HEK293T (cell line): ENCODE measurements around the gene STAT5B.

Experiments
- CTCF ChIA-PET: fragments of 350-600 bp; formaldehyde crosslinking; extraction: SDS; loops from one replicate; lab custom pipeline; 2021; ENCODE audit warnings: antibody characterized with exemption, inconsistent platforms; lab: Yijun Ruan, JAX
- POLR2A ChIA-PET: fragments of 350-600 bp; formaldehyde crosslinking; extraction: SDS; loops from one replicate; lab custom pipeline; 2020; ENCODE audit warnings: antibody characterized with exemption, inconsistent platforms; lab: Yijun Ruan, JAX
- DNase-seq: peaks from one replicate; pipeline ENCODE4 v3.0.0; 2012; ENCODE audit warnings: mixed read lengths; ENCODE audit errors: extremely low spot score
- ARNT ChIP-seq: fragments of 450-650 bp; IDR thresholded peaks from 2 replicates; pipeline ENCODE4 v1.6.1; 2017; ENCODE audit warnings: mild to moderate bottlenecking
- BHLHE40 ChIP-seq: fragments of 450-650 bp; IDR thresholded peaks from 2 replicates; pipeline ENCODE4 v1.6.1; 2016; ENCODE audit warnings: mild to moderate bottlenecking, moderate library complexity, borderline replicate concordance
- CTBP1 ChIP-seq: fragments of 450-650 bp; IDR thresholded peaks from 2 replicates; pipeline ENCODE4 v1.6.1; 2016; ENCODE audit warnings: borderline replicate concordance
- ELF4 ChIP-seq: fragments of 450-650 bp; IDR thresholded peaks from 2 replicates; pipeline ENCODE4 v1.6.1; 2017; ENCODE audit warnings: antibody characterized with exemption
- FOXA1 ChIP-seq: fragments of 450-650 bp; IDR thresholded peaks from 2 replicates; pipeline ENCODE4 v1.6.1; 2016; ENCODE audit warnings: mild to moderate bottlenecking
- FOXK2 ChIP-seq: fragments of 450-650 bp; IDR thresholded peaks from 2 replicates; pipeline ENCODE4 v1.6.1; 2016; ENCODE audit warnings: mild to moderate bottlenecking
- FOXM1 ChIP-seq: fragments of 450-650 bp; IDR thresholded peaks from 2 replicates; pipeline ENCODE4 v1.6.1; 2017; ENCODE audit warnings: mild to moderate bottlenecking, borderline replicate concordance
- HDGF ChIP-seq: fragments of 450-650 bp; IDR thresholded peaks from 2 replicates; pipeline ENCODE4 v1.6.1; 2017; ENCODE audit warnings: antibody characterized with exemption, borderline replicate concordance
- L3MBTL2 ChIP-seq: fragments of 450-650 bp; conservative IDR thresholded peaks from 2 replicates; pipeline ENCODE4 v1.6.1; 2016; ENCODE audit warnings: mild to moderate bottlenecking
- LEF1 ChIP-seq: fragments of 450-650 bp; IDR thresholded peaks from 2 replicates; pipeline ENCODE4 v1.6.1; 2017; ENCODE audit warnings: mild to moderate bottlenecking, borderline replicate concordance
- NFRKB ChIP-seq: fragments of 450-650 bp; IDR thresholded peaks from 2 replicates; pipeline ENCODE4 v1.6.1; 2016; ENCODE audit warnings: mild to moderate bottlenecking, moderate library complexity
- SP1 ChIP-seq: fragments of 450-650 bp; IDR thresholded peaks from 2 replicates; pipeline ENCODE4 v1.6.1; 2017
- SUZ12 ChIP-seq: fragments of 450-650 bp; IDR thresholded peaks from 2 replicates; pipeline ENCODE4 v1.6.1; 2016; ENCODE audit warnings: mild to moderate bottlenecking
- TARDBP ChIP-seq: fragments of 450-650 bp; IDR thresholded peaks from 2 replicates; pipeline ENCODE4 v1.6.1; 2016
- ZNF384 ChIP-seq: fragments of 450-650 bp; IDR thresholded peaks from 2 replicates; pipeline ENCODE4 v1.6.1; 2016
- TF ChIP-seq, protein P1 (sequence below): fragments of 450-650 bp; IDR thresholded peaks from 2 replicates; pipeline ENCODE4 v1.6.1; 2016

STAT5B gene

DNA sequence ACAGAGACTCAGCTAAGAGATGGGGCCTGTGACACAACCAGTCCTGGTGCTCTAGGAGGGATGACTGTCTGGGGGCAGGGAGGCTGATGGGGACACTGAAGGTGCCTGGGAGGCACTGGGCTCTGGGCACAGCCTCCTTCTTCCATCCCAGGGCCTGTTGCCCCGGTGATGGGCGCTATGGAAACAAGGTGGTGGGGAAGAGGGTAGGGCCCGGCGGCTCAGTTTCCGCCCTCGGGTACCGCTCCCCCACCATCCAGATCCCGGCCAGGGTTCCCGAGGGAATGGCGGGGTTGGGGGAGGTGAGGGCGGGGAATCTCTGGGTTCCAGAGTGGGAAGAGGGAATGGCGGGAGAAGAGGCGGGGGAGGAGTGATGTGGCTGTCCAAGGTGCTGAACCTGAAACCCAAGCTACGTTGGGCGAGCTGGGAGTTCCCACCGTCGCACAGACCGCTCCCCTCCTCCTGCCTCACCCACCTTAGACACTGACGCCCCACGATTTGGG is 96.2 kb downstream of the STAT5B start:
- ChIA-PET POLR2A (interaction anchor here (1.3 to 1.5 kb wide), 2 partner anchors 14 to 60 kb away, joined by 4 to 9 read pairs; partner anchors contain the start of gene GHDC), CTCF (interaction anchor here (1.3 kb wide), 1 partner anchor 18 kb away, joined by 3 read pairs; no protein-coding TSS in a partner anchor)

DNA sequence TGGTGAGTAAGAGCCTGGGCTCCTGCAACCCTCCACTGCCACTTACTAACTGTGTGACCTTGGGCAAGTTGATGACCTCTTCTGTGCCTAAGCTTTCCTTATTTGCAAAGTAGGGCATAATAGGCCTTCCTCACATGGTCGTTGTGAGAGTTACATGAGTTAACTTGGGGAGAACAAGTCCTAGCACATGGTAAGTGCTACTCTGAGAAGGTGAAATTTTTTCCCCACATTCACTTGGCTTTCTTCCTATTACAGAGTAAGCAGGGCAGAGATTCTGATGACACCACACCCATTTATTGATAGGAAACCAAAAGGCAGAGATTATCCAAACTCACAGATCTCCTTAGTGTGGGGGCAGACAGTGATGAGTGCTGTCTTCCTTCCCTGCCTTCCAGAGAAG is 96.9 kb downstream of the STAT5B start:
- no peak for DNase-seq
- ChIA-PET POLR2A (interaction anchor here (1.5 kb wide), 1 partner anchor 15 kb away, joined by 9 read pairs; the partner anchor contains the start of gene GHDC), CTCF (interaction anchor here (1.3 kb wide), 1 partner anchor 17 kb away, joined by 3 read pairs; no protein-coding TSS in a partner anchor)
- TF ChIP-seq CTBP1 (no peak), FOXK2 (no peak), L3MBTL2 (no peak), LEF1 (no peak), ELF4 (no peak), TARDBP (no peak), HDGF (no peak), ARNT (no peak), SUZ12 (no peak), SP1 (no peak), FOXM1 (no peak), FOXA1 (no peak), NFRKB (no peak), BHLHE40 (no peak), ZNF384 (no peak)
- TF ChIP-seq, protein P1, sequence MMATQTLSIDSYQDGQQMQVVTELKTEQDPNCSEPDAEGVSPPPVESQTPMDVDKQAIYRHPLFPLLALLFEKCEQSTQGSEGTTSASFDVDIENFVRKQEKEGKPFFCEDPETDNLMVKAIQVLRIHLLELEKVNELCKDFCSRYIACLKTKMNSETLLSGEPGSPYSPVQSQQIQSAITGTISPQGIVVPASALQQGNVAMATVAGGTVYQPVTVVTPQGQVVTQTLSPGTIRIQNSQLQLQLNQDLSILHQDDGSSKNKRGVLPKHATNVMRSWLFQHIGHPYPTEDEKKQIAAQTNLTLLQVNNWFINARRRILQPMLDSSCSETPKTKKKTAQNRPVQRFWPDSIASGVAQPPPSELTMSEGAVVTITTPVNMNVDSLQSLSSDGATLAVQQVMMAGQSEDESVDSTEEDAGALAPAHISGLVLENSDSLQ = no peak

More for the DNA sequence above, 96.2 kb downstream of the STAT5B start:
- TF ChIP-seq CTBP1 (no peak), SUZ12 (no peak), HDGF (no peak), ARNT (no peak), L3MBTL2 (no peak)
- TF ChIP-seq, protein P1 = no peak
- DNase-seq = peak; percentile 43

DNA sequence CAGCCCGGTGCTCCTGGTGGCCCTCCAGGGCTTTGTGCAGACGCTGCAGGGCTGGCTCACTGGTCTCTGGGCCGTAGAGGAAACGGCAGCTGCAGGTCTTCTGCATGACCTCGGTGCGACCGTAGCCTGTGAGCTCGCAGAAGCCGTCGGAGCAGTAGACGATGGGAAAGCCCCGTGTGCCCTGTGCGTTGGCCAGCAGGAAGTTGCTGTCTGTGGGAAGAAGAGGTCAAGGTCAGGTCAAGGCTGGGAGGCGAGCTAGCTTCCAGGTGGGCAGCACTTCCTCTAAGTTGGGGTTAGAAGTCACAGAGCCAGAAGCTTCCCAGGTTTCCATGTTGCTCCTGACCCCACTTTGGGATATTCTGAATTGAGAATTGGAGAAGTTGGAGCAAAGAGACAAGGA is 97.4 kb downstream of the STAT5B start:
- TF ChIP-seq SP1 (no peak), TARDBP (no peak), L3MBTL2 (no peak), LEF1 (no peak), HDGF (no peak), CTBP1 (no peak), FOXA1 (no peak), FOXK2 (no peak), ZNF384 (no peak), BHLHE40 (no peak), NFRKB (no peak), SUZ12 (no peak), ARNT (no peak), ELF4 (no peak), FOXM1 (no peak)
- TF ChIP-seq, protein P1 = no peak
- ChIA-PET POLR2A (no interaction called here), CTCF (interaction anchor here (1.3 kb wide), 1 partner anchor 16 kb away, joined by 3 read pairs; no protein-coding TSS in a partner anchor)
- no peak for DNase-seq

DNA sequence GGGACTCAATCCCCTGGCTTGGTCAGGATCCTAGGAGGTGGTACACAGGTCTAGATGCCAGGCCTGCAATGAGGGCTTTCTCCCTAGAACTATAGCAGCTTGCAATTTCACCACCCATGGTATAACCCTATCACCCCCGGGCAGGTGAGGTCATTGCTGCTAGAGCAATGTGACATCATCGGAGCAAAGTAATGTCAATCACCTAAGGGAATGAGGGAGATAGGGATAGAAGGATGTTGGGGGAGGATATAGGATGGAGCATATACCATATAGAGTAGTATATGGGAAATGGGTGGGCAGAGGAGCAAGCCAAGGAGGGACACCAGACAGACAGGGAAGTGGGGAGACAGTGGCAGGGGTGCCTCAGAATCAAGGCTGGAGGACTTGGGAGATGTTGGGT is 98.5 kb downstream of the STAT5B start:
- CTCF ChIA-PET = interaction anchor here (0.6 kb wide), 1 partner anchor 10 kb away, joined by 3 read pairs; no protein-coding TSS in a partner anchor
- TF ChIP-seq, protein P1 = no peak
- TF ChIP-seq FOXM1 (no peak), NFRKB (no peak), LEF1 (no peak), FOXK2 (no peak), SP1 (no peak), L3MBTL2 (no peak), CTBP1 (no peak), TARDBP (no peak), HDGF (no peak), FOXA1 (no peak), SUZ12 (no peak), BHLHE40 (no peak), ELF4 (no peak)
- DNase-seq = no peak
- POLR2A ChIA-PET = no interaction called here

DNA sequence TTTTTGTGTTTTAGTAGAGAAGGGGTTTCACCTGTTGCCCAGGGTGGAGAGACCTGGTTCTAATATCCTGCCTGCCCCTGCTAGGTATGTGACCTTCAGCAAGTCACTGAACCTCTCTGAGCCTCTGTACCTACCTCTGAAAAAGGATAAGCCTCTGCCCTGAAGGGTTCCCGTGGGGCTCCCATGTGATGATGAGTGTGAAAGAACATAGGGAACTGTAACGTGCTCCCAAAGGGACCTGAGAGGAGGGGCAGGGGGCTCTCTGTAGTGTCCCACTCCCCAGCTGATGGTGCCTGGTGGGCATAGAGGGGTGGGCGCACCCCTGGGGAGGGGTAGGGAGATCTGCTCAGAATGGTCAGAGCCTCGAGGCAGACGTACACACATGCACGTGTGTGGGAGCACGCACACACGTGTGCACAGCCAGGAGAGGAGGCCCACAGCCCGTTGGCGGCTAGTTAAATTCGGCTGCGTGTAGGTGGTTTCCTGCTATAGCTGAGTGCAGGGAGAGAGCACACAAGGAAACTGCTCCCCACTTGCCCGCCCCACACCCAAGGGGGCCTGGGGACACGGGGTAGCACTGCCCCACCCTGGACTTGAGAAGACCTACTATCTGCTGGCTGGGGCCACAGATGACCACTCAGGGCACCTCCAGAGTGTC is 101.9 kb downstream of the STAT5B start:
- DNase-seq = no peak
- ChIA-PET CTCF (no interaction called here), POLR2A (no interaction called here)
- TF ChIP-seq NFRKB (no peak), ELF4 (no peak), TARDBP (no peak), FOXM1 (no peak), L3MBTL2 (no peak), HDGF (no peak), LEF1 (no peak), CTBP1 (no peak), SUZ12 (no peak), FOXK2 (no peak), FOXA1 (no peak), BHLHE40 (no peak), ARNT (no peak), ZNF384 (no peak), SP1 (no peak)
- TF ChIP-seq, protein P1 = no peak
